Measurements from ENCODE around the gene PRR14L.

DNA sequence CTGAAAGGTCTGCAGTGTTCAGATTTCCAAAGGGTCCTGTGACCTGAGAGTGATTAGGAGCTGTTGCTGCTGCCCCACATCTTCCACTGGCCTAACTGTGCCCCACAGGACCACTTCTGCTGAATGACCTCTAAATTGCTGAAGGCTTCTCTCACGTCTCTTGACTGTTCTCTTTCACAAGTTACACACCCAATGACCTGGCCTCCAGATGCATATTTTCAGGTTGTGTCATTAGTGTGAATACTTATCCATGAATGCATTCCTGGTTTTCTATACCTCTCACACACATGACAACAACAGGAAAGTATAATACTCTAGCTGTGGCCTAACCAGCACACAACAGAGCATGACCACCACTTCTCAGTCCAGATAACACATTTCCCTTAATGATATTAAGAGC lies 15.4 kb downstream of the PRR14L start:
- TF ChIP-seq, protein P1, sequence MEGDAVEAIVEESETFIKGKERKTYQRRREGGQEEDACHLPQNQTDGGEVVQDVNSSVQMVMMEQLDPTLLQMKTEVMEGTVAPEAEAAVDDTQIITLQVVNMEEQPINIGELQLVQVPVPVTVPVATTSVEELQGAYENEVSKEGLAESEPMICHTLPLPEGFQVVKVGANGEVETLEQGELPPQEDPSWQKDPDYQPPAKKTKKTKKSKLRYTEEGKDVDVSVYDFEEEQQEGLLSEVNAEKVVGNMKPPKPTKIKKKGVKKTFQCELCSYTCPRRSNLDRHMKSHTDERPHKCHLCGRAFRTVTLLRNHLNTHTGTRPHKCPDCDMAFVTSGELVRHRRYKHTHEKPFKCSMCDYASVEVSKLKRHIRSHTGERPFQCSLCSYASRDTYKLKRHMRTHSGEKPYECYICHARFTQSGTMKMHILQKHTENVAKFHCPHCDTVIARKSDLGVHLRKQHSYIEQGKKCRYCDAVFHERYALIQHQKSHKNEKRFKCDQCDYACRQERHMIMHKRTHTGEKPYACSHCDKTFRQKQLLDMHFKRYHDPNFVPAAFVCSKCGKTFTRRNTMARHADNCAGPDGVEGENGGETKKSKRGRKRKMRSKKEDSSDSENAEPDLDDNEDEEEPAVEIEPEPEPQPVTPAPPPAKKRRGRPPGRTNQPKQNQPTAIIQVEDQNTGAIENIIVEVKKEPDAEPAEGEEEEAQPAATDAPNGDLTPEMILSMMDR (IDR thresholded peaks at IDR 0.05), result no peak
- TF ChIP-seq POLR2A (IDR thresholded peaks at IDR 0.05), result no peak
